Adipocyte (in vitro differentiated cells): ENCODE results near the gene SNAI1.

Experiments used
- DNase-seq: peaks from one replicate; pipeline ENCODE4 v3.0.0-alpha.2; 2015; ENCODE audit warnings: low read depth
- H3K27me3 ChIP-seq: replicated peaks from 2 replicates; pipeline ENCODE4 v1.7.0; 2013; ENCODE audit warnings: mild to moderate bottlenecking, low read length, moderate library complexity; ENCODE audit not compliant: control insufficient read depth, insufficient read depth
- H3K36me3 ChIP-seq: 2 replicates; pipeline ENCODE4 v1.7.0; 2013; ENCODE audit warnings: low read length, mild to moderate bottlenecking, moderate library complexity; ENCODE audit not compliant: control insufficient read depth, insufficient read depth, severe bottlenecking
- H3K4me1 ChIP-seq: 2 replicates; pipeline ENCODE4 v1.7.0; 2013; ENCODE audit warnings: mild to moderate bottlenecking, low read length, moderate library complexity; ENCODE audit not compliant: control insufficient read depth, insufficient read depth
- H3K4me3 ChIP-seq: 2 replicates; pipeline ENCODE4 v1.7.0; 2013; ENCODE audit warnings: mild to moderate bottlenecking, low read length, moderate library complexity
- H3K9ac ChIP-seq: 2 replicates; pipeline ENCODE4 v1.7.0; 2013; ENCODE audit warnings: mild to moderate bottlenecking, low read length, moderate library complexity
- H3K9me3 ChIP-seq: 2 replicates; pipeline ENCODE4 v1.7.0; 2013; ENCODE audit warnings: mild to moderate bottlenecking, low read length, moderate library complexity; ENCODE audit not compliant: control insufficient read depth

The SNAI1 gene

GRCh38 chr20:50017160-50017559 lies 34.4 kb downstream of the SNAI1 start:
- H3K4me3 ChIP-seq, result no peak overlapping the region
- H3K27me3 ChIP-seq, result peaks cover 3% of the 10 kb centered on the region
- no peaks in the 10 kb centered on the region for H3K36me3 ChIP-seq
- DNase-seq, result no peak
- no peaks in the 10 kb centered on the region for H3K9me3 ChIP-seq
- H3K9ac ChIP-seq, result no peak overlapping the region
- H3K4me1 ChIP-seq, result peaks cover 18% of the 10 kb centered on the region

GRCh38 chr20:50017576-50018248 lies 34.9 kb downstream of the SNAI1 start:
- Histone ChIP-seq H3K4me1 (peaks cover 18% of the 10 kb centered on the region), H3K9ac (peak overlapping the region; percentile 8), H3K27me3 (no peaks in the 10 kb centered on the region), H3K4me3 (no peak overlapping the region), H3K36me3 (no peaks in the 10 kb centered on the region), H3K9me3 (no peaks in the 10 kb centered on the region)
- peak; percentile 39 for DNase-seq

GRCh38 chr20:50019466-50020256 lies 36.9 kb downstream of the SNAI1 start:
- Histone ChIP-seq H3K9ac (no peak overlapping the region), H3K4me3 (no peak overlapping the region), H3K27me3 (no peaks in the 10 kb centered on the region), H3K9me3 (no peaks in the 10 kb centered on the region), H3K4me1 (peaks cover 23% of the 10 kb centered on the region), H3K36me3 (no peaks in the 10 kb centered on the region)
- DNase-seq, result no peak

- H3K36me3 ChIP-seq, result no peaks in the 10 kb centered on the region
- H3K9me3 ChIP-seq, result no peaks in the 10 kb centered on the region
- H3K4me3 ChIP-seq, result no peak overlapping the region
- H3K4me1 ChIP-seq, result peaks cover 25% of the 10 kb centered on the region
- no peak for DNase-seq
- H3K27me3 ChIP-seq, result no peaks in the 10 kb centered on the region
- H3K9ac ChIP-seq, result no peak overlapping the region
These were observed 37.5 kb downstream of the SNAI1 start for GRCh38 chr20:50020288-50020687.

- Histone ChIP-seq H3K27me3 (no peaks in the 10 kb centered on the region), H3K36me3 (no peaks in the 10 kb centered on the region), H3K4me1 (peaks cover 26% of the 10 kb centered on the region), H3K9me3 (no peaks in the 10 kb centered on the region), H3K9ac (no peak overlapping the region), H3K4me3 (no peak overlapping the region)
- DNase-seq, result no peak
These were observed 39.9 kb downstream of the SNAI1 start for GRCh38 chr20:50022676-50023075.

GRCh38 chr20:50023116-50023805 lies 40.5 kb downstream of the SNAI1 start:
- Histone ChIP-seq H3K9me3 (no peaks in the 10 kb centered on the region), H3K4me3 (no peak overlapping the region), H3K4me1 (peaks cover 27% of the 10 kb centered on the region), H3K9ac (no peak overlapping the region), H3K36me3 (no peaks in the 10 kb centered on the region), H3K27me3 (no peaks in the 10 kb centered on the region)
- DNase-seq, result no peak

GRCh38 chr20:50026746-50027575 lies 44.2 kb downstream of the SNAI1 start:
- Histone ChIP-seq H3K36me3 (no peaks in the 10 kb centered on the region), H3K27me3 (no peaks in the 10 kb centered on the region), H3K9ac (peak overlapping the region; percentile 27), H3K4me3 (no peak overlapping the region), H3K9me3 (no peaks in the 10 kb centered on the region), H3K4me1 (peaks cover 50% of the 10 kb centered on the region)
- DNase-seq, result no peak

GRCh38 chr20:50027611-50028105 lies 44.9 kb downstream of the SNAI1 start:
- H3K36me3 ChIP-seq, result no peaks in the 10 kb centered on the region
- peaks cover 50% of the 10 kb centered on the region for H3K4me1 ChIP-seq
- H3K9me3 ChIP-seq, result no peaks in the 10 kb centered on the region
- DNase-seq, result peak; percentile 90
- peak overlapping the region; percentile 27 for H3K9ac ChIP-seq
- no peaks in the 10 kb centered on the region for H3K27me3 ChIP-seq
- H3K4me3 ChIP-seq, result no peak overlapping the region

- H3K9me3 ChIP-seq, result no peaks in the 10 kb centered on the region
- no peaks in the 10 kb centered on the region for H3K27me3 ChIP-seq
- H3K4me1 ChIP-seq, result peaks cover 62% of the 10 kb centered on the region
- no peak for DNase-seq
- peak overlapping the region; percentile 0 for H3K9ac ChIP-seq
- no peak overlapping the region for H3K4me3 ChIP-seq
- no peaks in the 10 kb centered on the region for H3K36me3 ChIP-seq
These were observed 46.4 kb downstream of the SNAI1 start for GRCh38 chr20:50029083-50029696.

- DNase-seq, result peak; percentile 84
- Histone ChIP-seq H3K27me3 (no peaks in the 10 kb centered on the region), H3K9me3 (no peaks in the 10 kb centered on the region), H3K4me3 (peak overlapping the region; percentile 38), H3K4me1 (peaks cover 61% of the 10 kb centered on the region), H3K9ac (peak overlapping the region; percentile 52), H3K36me3 (no peaks in the 10 kb centered on the region)
These were observed 47.1 kb downstream of the SNAI1 start for GRCh38 chr20:50029697-50030461.
